LHCN-M2 (cell line): Measurements from ENCODE around the gene GSS. TPM values are rescaled to one million over a fixed set of nuclear protein-coding genes. Genes with fewer than 3 reads are reported as not detected.

Experiments
- DNase-seq: peaks from one replicate; pipeline ENCODE4 v3.0.0-alpha.2; 2012; ENCODE audit warnings: low read depth
- total RNA-seq: library from RNA; depleted of rRNA; stranded (reverse); fragments of >200 nt; gene quantifications from 2 replicates; pipeline ENCODE4 v1.2.3, GENCODE V29; 2014

The GSS gene
- total RNA-seq, 1 experiment from 2014 or later = 112 TPM

- no peak for DNase-seq
Measured at GRCh38 chr20:34978092-34978744, 22.6 kb upstream of the GSS start.

GRCh38 chr20:34977365-34978091 is 21.9 kb upstream of the GSS start:
- no peak for DNase-seq

GRCh38 chr20:34976286-34976685 is 20.7 kb upstream of the GSS start:
- DNase-seq = no peak

- no peak for DNase-seq
Measured at GRCh38 chr20:34974246-34974645, 18.6 kb upstream of the GSS start.

GRCh38 chr20:34971561-34972235 is 16.1 kb upstream of the GSS start:
- DNase-seq = no peak

- DNase-seq = no peak
Measured at GRCh38 chr20:34970846-34971560, 15.4 kb upstream of the GSS start.

GRCh38 chr20:34970193-34970840 is 14.7 kb upstream of the GSS start:
- no peak for DNase-seq

GRCh38 chr20:34968042-34968775 is 12.6 kb upstream of the GSS start:
- no peak for DNase-seq

- no peak for DNase-seq
Measured at GRCh38 chr20:34967421-34967820, 11.8 kb upstream of the GSS start.

- DNase-seq = no peak
Measured at GRCh38 chr20:34965051-34965450, 9.4 kb upstream of the GSS start.

- DNase-seq = no peak
Measured at GRCh38 chr20:34964486-34964885, 8.9 kb upstream of the GSS start.

GRCh38 chr20:34956751-34957472 is 1.3 kb upstream of the GSS start:
- DNase-seq = no peak

- DNase-seq = no peak
Measured at GRCh38 chr20:34956041-34956458, 444 bp upstream of the GSS start.

- peak; percentile 42 for DNase-seq
Measured at GRCh38 chr20:34954904-34955230, 739 bp downstream of the GSS start.

GRCh38 chr20:34953960-34954359 is 1.6 kb downstream of the GSS start:
- DNase-seq = no peak

GRCh38 chr20:34952671-34953070 is 2.9 kb downstream of the GSS start:
- no peak for DNase-seq

- DNase-seq = no peak
Measured at GRCh38 chr20:34951652-34952051, 4.0 kb downstream of the GSS start.

GRCh38 chr20:34951252-34951651 is 4.4 kb downstream of the GSS start:
- no peak for DNase-seq

- no peak for DNase-seq
Measured at GRCh38 chr20:34949120-34949519, 6.5 kb downstream of the GSS start.

GRCh38 chr20:34948030-34948429 is 7.6 kb downstream of the GSS start:
- DNase-seq = peak; percentile 35
